H1 (cell line): ENCODE measurements around the gene BCL2L11. TPM values are rescaled to one million over a fixed set of nuclear protein-coding genes. Genes with fewer than 3 reads are reported as not detected.

Source experiments
- SP2 ChIP-seq: IDR thresholded peaks from 2 replicates; pipeline ENCODE4 v1.6.1; 2012; ENCODE audit warnings: mild to moderate bottlenecking, low read length, inconsistent platforms
- polyA plus RNA-seq, 7 experiments: library from polyadenylated mRNA; depleted of rRNA in 3 of 7; stranded (reverse) in 5 of 7; unstranded in 2 of 7; fragments of >200 nt in 5 of 7; fragments of 200-250 nt in 2 of 7; gene quantifications; 1 replicate in 5 of 7; 2 replicates in 1 of 7; 4 replicates in 1 of 7; pipeline versions ENCODE4 v1.2.1 to v1.2.3, GENCODE V29; 2011 to 2013; ENCODE audit warnings: missing spikeins in 2 of 7, mixed read lengths in 2 of 7
- total RNA-seq: library from RNA; stranded (reverse); fragmentation: NEBNext Ultra II Directional; extraction: Animal tissue kit (Norgen Biotek cat#: 25700); gene quantifications from 2 replicates; pipeline ENCODE4 v1.2.1, GENCODE V29; 2021

BCL2L11 gene
- total and polyA plus RNA-seq, 2 of the 8 experiments (the other 6 are each of a cell fraction or from before 2014, with no cell fraction given): 7.5 to 22.9 TPM

DNA sequence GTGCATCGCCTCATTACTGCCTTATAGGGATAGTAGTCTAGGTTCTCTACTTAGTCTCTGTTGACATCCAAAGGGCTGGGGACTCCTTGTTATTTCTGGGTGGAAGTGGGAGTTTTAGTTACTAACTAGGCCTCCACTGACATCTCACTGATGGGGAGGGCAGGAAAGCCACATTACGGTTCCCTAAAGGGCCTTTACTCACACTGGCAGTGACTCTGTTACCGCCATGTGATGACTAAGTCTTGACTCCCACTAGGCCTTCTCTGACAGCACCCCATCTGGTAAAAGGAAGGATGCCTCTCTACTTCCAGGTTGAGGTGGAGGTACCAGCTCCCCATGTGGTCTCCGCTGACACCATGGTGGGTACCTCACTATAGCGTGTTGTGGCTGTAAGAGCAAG, 14.0 kb upstream of the BCL2L11 start (continued):
- no peak for TF ChIP-seq SP2
